ENCODE data around the gene CPZ. TPM values are rescaled to one million over a fixed set of nuclear protein-coding genes. Genes with fewer than 3 reads are reported as not detected.

The CPZ gene
- total and polyA plus RNA-seq, 2 of the 4 experiments (the other 2 are of a cell fraction), result 0.90 to 10.3 TPM

DNA sequence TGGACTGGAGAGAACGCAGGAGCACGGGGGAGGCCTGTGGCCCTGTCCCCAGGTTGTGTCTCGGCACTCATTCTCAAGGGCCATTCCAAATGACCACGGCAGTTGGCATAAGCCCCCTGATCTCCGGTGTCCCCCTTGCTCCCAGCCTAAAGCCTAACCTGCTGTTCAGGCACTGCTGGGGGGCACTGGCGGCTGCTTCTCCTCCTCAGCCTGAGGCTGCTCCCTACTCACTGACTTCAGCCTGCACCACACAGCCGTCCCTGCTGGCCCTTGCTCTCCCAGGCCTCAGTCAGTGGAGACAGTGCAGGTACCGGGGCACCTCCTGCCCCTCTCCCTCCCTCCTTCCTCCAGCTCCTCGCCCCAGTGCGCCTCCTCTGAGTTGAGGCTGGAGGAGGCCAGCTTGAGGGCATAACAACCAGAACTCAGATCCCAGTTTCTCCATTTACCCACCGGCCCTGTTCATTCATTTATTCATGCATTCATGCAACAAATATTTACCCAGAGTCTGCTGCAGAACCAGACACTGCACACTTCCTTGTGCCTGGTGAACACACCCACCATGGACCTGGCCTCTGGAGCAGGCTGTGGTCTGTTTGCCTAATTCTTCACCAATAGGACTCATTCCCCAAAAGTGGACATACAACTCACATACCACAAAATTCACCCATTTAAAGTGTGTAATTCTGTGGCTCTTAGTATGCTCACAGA, 65.0 kb downstream of the CPZ start:
- Histone ChIP-seq H3K27me3 (ENCODE audit: control insufficient read depth, insufficient read depth, low read length) (no peaks in the 10 kb centered on the region), H4K91ac (ENCODE audit: insufficient read depth, low read depth, low read length) (no peak overlapping the region), H3K56ac (ENCODE audit: extremely low read depth, insufficient read depth, low read length) (no peak overlapping the region), H3K14ac (replicated peaks; ENCODE audit: low read depth, low read length) (no peak overlapping the region), H3K23ac (ENCODE audit: low read depth, low read length) (no peak overlapping the region), H3K36me3 (ENCODE audit: control insufficient read depth, insufficient read depth, low read length) (no peaks in the 10 kb centered on the region), H2BK120ac (ENCODE audit: low read depth, low read length) (no peak overlapping the region), H2BK15ac (ENCODE audit: low read depth, low read length) (no peak overlapping the region), H2AFZ (replicated peaks; ENCODE audit: low read length, poor library complexity) (no peak overlapping the region), H4K20me1 (ENCODE audit: insufficient read depth, low read length) (no peaks in the 10 kb centered on the region), H4K8ac (ENCODE audit: low read depth in 2 of 2, low read length in 2 of 2) (no peak overlapping the region), H2AK5ac (ENCODE audit: low read depth, low read length) (no peak overlapping the region), H2BK20ac (ENCODE audit: low read depth, low read length) (no peak overlapping the region), H2BK5ac (ENCODE audit: low read depth, low read length, poor library complexity, severe bottlenecking) (no peak overlapping the region), H3K9me3 (ENCODE audit: control insufficient read depth, insufficient read depth, low read length) (no peaks in the 10 kb centered on the region), H3K9ac (ENCODE audit: low read depth, low read length) (no peak overlapping the region), H3K18ac (ENCODE audit: low read depth, low read length) (no peak overlapping the region), H3K4ac (ENCODE audit: low read depth, low read length) (no peak overlapping the region), H3K27ac (ENCODE audit: insufficient read depth, low read length) (no peak overlapping the region), H3K79me1 (ENCODE audit: low read depth in 1 of 2, low read length in 2 of 2) (no peaks in the 10 kb centered on the region), H2AK9ac (replicated peaks; ENCODE audit: low read depth, low read length, poor library complexity) (no peak overlapping the region), H3K9me1 (ENCODE audit: insufficient read depth, low read length) (no peaks in the 10 kb centered on the region), H3K4me3 (ENCODE audit: insufficient read depth, low read depth, low read length) (no peak overlapping the region), H3K4me1 (ENCODE audit: control insufficient read depth, insufficient read depth, low read length) (no peaks in the 10 kb centered on the region), H4K5ac (ENCODE audit: low read depth, low read length) (no peak overlapping the region), H3K4me2 (ENCODE audit: low read depth, low read length) (no peak overlapping the region)
- WGBS, 2 experiments (ENCODE audit: extremely low coverage in 2 of 2, insufficient read length in 1 of 2), result 63% methylated on average over 6 of the region's 11 CpGs; no CpG with 5 or more reads in 1 of the 2 experiments
- intact Hi-C loops (cut with micrococcal nuclease) (no loop called here), in situ Hi-C loops (cut with MboI; ENCODE audit: low sequenced_read_pairs) (no loop called here), dilution Hi-C loops (cut with HindIII; ENCODE audit: low sequenced_read_pairs, unreplicated experiment) (no loop called here)
- BruUV-seq (replicated peaks), result no TSS peak
- TF ChIP-seq, protein P1, sequence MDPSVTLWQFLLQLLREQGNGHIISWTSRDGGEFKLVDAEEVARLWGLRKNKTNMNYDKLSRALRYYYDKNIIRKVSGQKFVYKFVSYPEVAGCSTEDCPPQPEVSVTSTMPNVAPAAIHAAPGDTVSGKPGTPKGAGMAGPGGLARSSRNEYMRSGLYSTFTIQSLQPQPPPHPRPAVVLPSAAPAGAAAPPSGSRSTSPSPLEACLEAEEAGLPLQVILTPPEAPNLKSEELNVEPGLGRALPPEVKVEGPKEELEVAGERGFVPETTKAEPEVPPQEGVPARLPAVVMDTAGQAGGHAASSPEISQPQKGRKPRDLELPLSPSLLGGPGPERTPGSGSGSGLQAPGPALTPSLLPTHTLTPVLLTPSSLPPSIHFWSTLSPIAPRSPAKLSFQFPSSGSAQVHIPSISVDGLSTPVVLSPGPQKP (IDR thresholded peaks at IDR 0.05; ENCODE audit: borderline replicate concordance, low read depth, low read length), result no peak
- TF ChIP-seq RFX5 (IDR thresholded peaks at IDR 0.05; ENCODE audit: low read depth, low read length), result no peak
- TF ChIP-seq, protein P2, sequence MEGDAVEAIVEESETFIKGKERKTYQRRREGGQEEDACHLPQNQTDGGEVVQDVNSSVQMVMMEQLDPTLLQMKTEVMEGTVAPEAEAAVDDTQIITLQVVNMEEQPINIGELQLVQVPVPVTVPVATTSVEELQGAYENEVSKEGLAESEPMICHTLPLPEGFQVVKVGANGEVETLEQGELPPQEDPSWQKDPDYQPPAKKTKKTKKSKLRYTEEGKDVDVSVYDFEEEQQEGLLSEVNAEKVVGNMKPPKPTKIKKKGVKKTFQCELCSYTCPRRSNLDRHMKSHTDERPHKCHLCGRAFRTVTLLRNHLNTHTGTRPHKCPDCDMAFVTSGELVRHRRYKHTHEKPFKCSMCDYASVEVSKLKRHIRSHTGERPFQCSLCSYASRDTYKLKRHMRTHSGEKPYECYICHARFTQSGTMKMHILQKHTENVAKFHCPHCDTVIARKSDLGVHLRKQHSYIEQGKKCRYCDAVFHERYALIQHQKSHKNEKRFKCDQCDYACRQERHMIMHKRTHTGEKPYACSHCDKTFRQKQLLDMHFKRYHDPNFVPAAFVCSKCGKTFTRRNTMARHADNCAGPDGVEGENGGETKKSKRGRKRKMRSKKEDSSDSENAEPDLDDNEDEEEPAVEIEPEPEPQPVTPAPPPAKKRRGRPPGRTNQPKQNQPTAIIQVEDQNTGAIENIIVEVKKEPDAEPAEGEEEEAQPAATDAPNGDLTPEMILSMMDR (conservative IDR thresholded peaks at IDR 0.05; ENCODE audit: low read depth, low read length), result no peak
- no peak for TF ChIP-seq CEBPB (IDR thresholded peaks at IDR 0.05; ENCODE audit: low read depth, low read length)
- no peak for TF ChIP-seq MAFK (IDR thresholded peaks at IDR 0.05; ENCODE audit: low read depth, low read length)
- no peak for TF ChIP-seq RAD21 (IDR thresholded peaks at IDR 0.05; ENCODE audit: low read length)
- no peak for TF ChIP-seq CHD1 (IDR thresholded peaks at IDR 0.05; ENCODE audit: low read depth, low read length)
- TF ChIP-seq NFE2L2 (IDR thresholded peaks at IDR 0.05; ENCODE audit: low read depth, low read length), result no peak
- TF ChIP-seq FOS (IDR thresholded peaks at IDR 0.05; ENCODE audit: low read depth, low read length), result no peak
- no peak for TF ChIP-seq MXI1 (IDR thresholded peaks at IDR 0.05; ENCODE audit: borderline replicate concordance, low read depth, low read length)
- TF ChIP-seq, protein P3, sequence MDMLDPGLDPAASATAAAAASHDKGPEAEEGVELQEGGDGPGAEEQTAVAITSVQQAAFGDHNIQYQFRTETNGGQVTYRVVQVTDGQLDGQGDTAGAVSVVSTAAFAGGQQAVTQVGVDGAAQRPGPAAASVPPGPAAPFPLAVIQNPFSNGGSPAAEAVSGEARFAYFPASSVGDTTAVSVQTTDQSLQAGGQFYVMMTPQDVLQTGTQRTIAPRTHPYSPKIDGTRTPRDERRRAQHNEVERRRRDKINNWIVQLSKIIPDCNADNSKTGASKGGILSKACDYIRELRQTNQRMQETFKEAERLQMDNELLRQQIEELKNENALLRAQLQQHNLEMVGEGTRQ (IDR thresholded peaks at IDR 0.05; ENCODE audit: low read depth, low read length), result no peak
- TF ChIP-seq BHLHE40 (IDR thresholded peaks at IDR 0.05; ENCODE audit: low read depth, low read length), result no peak
- TF ChIP-seq SMC3 (IDR thresholded peaks at IDR 0.05; ENCODE audit: low read depth, low read length), result no peak
- no peak for TF ChIP-seq POLR2A (IDR thresholded peaks at IDR 0.05; ENCODE audit: low read depth, low read length)
- no peak for TF ChIP-seq MAZ (IDR thresholded peaks at IDR 0.05; ENCODE audit: borderline replicate concordance, low read depth, low read length)
- POLR2A ChIA-PET (ENCODE audit: unreplicated experiment), result no interaction called here
- CTCF ChIA-PET, result no interaction called here
- DNase-seq (no peak), ATAC-seq (ENCODE audit: low read depth) (no peak)
